ENCODE measurements around the gene IL20.

Gene IL20

GRCh38 chr1:206912445-206913095 lies 47.1 kb downstream of the IL20 start:
- DNase-seq (ENCODE audit: insufficient read length, low spot score) = no peak
- FAIRE-seq = peak; percentile 88
- no peak for TF ChIP-seq PAX5 (IDR thresholded peaks at IDR 0.05; ENCODE audit: insufficient read depth, low read length, severe bottlenecking)
- no peak for TF ChIP-seq POLR2AphosphoS5 (IDR thresholded peaks at IDR 0.05; ENCODE audit: low read depth, low read length)
- TF ChIP-seq POU2F2 (IDR thresholded peaks at IDR 0.05; ENCODE audit: low read depth, low read length) = no peak; the same call in 1 of the 2 replicates
- no peak for TF ChIP-seq SPI1 (IDR thresholded peaks at IDR 0.05; ENCODE audit: low read depth, low read length)
- TF ChIP-seq POLR2A (IDR thresholded peaks at IDR 0.05; ENCODE audit: low read depth, low read length) = peak; percentile 46; the same call in 1 of the 2 replicates
- TF ChIP-seq TAF1 (IDR thresholded peaks at IDR 0.05; ENCODE audit: low read depth, low read length) = no peak

GRCh38 chr1:206913766-206914537 lies 48.5 kb downstream of the IL20 start:
- no peak for FAIRE-seq
- no peak for DNase-seq (ENCODE audit: insufficient read length, low spot score)
- no peak for TF ChIP-seq POLR2A (IDR thresholded peaks at IDR 0.05; ENCODE audit: low read depth, low read length)
- TF ChIP-seq TAF1 (IDR thresholded peaks at IDR 0.05; ENCODE audit: low read depth, low read length) = no peak
- TF ChIP-seq POLR2AphosphoS5 (IDR thresholded peaks at IDR 0.05; ENCODE audit: low read depth, low read length) = no peak
- no peak for TF ChIP-seq SPI1 (IDR thresholded peaks at IDR 0.05; ENCODE audit: low read depth, low read length)
- no peak for TF ChIP-seq PAX5 (IDR thresholded peaks at IDR 0.05; ENCODE audit: insufficient read depth, low read length, severe bottlenecking)
- no peak for TF ChIP-seq POU2F2 (IDR thresholded peaks at IDR 0.05; ENCODE audit: low read depth, low read length)

GRCh38 chr1:206915030-206915735 lies 49.8 kb downstream of the IL20 start:
- no peak for DNase-seq (ENCODE audit: insufficient read length, low spot score)
- no peak for FAIRE-seq
- no peak for TF ChIP-seq SPI1 (IDR thresholded peaks at IDR 0.05; ENCODE audit: low read depth, low read length)
- no peak for TF ChIP-seq POLR2A (IDR thresholded peaks at IDR 0.05; ENCODE audit: low read depth, low read length)
- TF ChIP-seq POLR2AphosphoS5 (IDR thresholded peaks at IDR 0.05; ENCODE audit: low read depth, low read length) = no peak
- no peak for TF ChIP-seq TAF1 (IDR thresholded peaks at IDR 0.05; ENCODE audit: low read depth, low read length)
- no peak for TF ChIP-seq PAX5 (IDR thresholded peaks at IDR 0.05; ENCODE audit: insufficient read depth, low read length, severe bottlenecking)
- TF ChIP-seq POU2F2 (IDR thresholded peaks at IDR 0.05; ENCODE audit: low read depth, low read length) = no peak

DNA sequence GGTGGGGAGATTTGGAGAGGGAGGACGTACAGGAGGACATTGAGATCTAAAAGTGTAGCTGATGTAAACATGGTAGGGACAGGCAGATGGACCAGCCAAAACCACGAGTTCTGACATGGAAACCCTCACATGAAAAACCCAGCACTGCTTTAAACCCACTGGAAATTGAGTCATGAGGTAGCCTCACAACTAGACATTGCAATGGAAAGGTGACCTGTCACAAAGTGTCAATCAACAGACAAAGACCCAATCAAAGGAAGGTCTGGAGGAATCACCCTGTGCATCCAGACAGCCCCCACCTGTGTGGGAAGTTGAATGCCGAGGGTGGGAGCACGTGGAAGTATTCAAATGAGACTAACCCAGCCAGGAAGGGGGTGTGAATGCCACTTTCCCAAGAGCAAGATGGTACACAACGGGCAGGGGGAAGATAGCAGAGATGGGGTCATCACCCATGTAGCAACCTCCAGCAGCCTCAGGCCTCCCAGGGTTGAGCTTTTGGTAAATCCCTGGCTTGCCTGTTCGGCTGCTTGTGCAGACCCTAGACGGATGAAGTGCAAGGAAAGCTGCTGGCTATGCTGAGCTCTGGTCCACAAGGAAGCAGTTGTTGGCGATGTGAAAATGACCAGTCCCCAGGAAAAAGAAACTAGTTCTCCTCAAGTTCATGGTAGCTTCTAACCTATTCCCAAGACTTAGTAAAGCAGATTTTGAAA lies 50.7 kb downstream of the IL20 start:
- TF ChIP-seq PAX5 (IDR thresholded peaks at IDR 0.05; ENCODE audit: insufficient read depth, low read length, severe bottlenecking) (no peak), POLR2AphosphoS5 (IDR thresholded peaks at IDR 0.05; ENCODE audit: low read depth, low read length) (no peak), POLR2A (IDR thresholded peaks at IDR 0.05; ENCODE audit: low read depth, low read length) (no peak), POU2F2 (IDR thresholded peaks at IDR 0.05; ENCODE audit: low read depth, low read length) (no peak)
- DNase-seq (ENCODE audit: insufficient read length, low spot score) (no peak), FAIRE-seq (no peak)

GRCh38 chr1:206918076-206918475 lies 52.7 kb downstream of the IL20 start:
- TF ChIP-seq POLR2A (IDR thresholded peaks at IDR 0.05; ENCODE audit: low read depth, low read length) (0 out of 2 replicates have a peak, but pooled peaks have one; percentile 25), POLR2AphosphoS5 (IDR thresholded peaks at IDR 0.05; ENCODE audit: low read depth, low read length) (no peak; the same call in 1 of the 2 replicates)
- DNase-seq (ENCODE audit: insufficient read length, low spot score) = no peak
- peak; percentile 75 for FAIRE-seq

Measured in GM12891 (cell line).